H9 (cell line): ENCODE data around the gene TSC22D4. TPM values are rescaled to one million over a fixed set of nuclear protein-coding genes. Genes with fewer than 3 reads are reported as not detected.
A peak's percentile ranks its signal among the peaks of the same experiment; 100 is the strongest.

Experiments
- DNase-seq: peaks from one replicate; pipeline ENCODE4 v3.0.0-alpha.2; 2017
- H2AFZ ChIP-seq: one replicate; pipeline ENCODE4 v1.6.1; 2013; ENCODE audit warnings: mild to moderate bottlenecking, low read length, control low read depth, moderate library complexity
- H2AK5ac ChIP-seq: 2 replicates; pipeline ENCODE4 v1.6.1; 2013; ENCODE audit warnings: low read length, control low read depth, mixed read lengths; ENCODE audit not compliant: insufficient read length
- H2BK120ac ChIP-seq: one replicate; pipeline ENCODE4 v1.6.1; 2013; ENCODE audit warnings: low read depth, mild to moderate bottlenecking, low read length, control low read depth, inconsistent platforms; ENCODE audit not compliant: poor library complexity, severe bottlenecking
- H2BK12ac ChIP-seq: 2 replicates; pipeline ENCODE4 v1.6.1; 2013; ENCODE audit warnings: low read length, control low read depth, mixed read lengths, low read depth; ENCODE audit not compliant: insufficient read length
- H2BK15ac ChIP-seq: 2 replicates; pipeline ENCODE4 v1.6.1; 2013; ENCODE audit warnings: low read depth, low read length, control low read depth
- H2BK20ac ChIP-seq: one replicate; pipeline ENCODE4 v1.6.1; 2013; ENCODE audit warnings: low read depth, mild to moderate bottlenecking, low read length, control low read depth, inconsistent platforms; ENCODE audit not compliant: poor library complexity, severe bottlenecking
- H2BK5ac ChIP-seq: 2 replicates; pipeline ENCODE4 v1.6.1; 2013; ENCODE audit warnings: low read length, control low read depth, mixed read lengths; ENCODE audit not compliant: insufficient read length
- H3K14ac ChIP-seq: 2 replicates; pipeline ENCODE4 v1.6.1; 2013; ENCODE audit warnings: low read length, control low read depth; ENCODE audit not compliant: insufficient read depth
- H3K18ac ChIP-seq: 2 replicates; pipeline ENCODE4 v1.6.1; 2013; ENCODE audit warnings: low read depth, mild to moderate bottlenecking, mixed read lengths, low read length, control low read depth; ENCODE audit not compliant: insufficient read length
- H3K23ac ChIP-seq: 2 replicates; pipeline ENCODE4 v1.6.1; 2013; ENCODE audit warnings: low read length, control low read depth, mixed read lengths, low read depth; ENCODE audit not compliant: insufficient read length
- H3K23me2 ChIP-seq: 2 replicates; pipeline ENCODE4 v1.6.1; 2013; ENCODE audit warnings: low read depth, mild to moderate bottlenecking, mixed read lengths, low read length, control low read depth; ENCODE audit not compliant: insufficient read length, poor library complexity, severe bottlenecking
- H3K27ac ChIP-seq: 2 replicates; pipeline ENCODE4 v1.5.1; 2013; ENCODE audit warnings: low read length, control low read depth, mixed read lengths, low read depth; ENCODE audit not compliant: insufficient read length
- H3K27me3 ChIP-seq: 2 replicates; pipeline ENCODE4 v1.6.1; 2013; ENCODE audit warnings: low read length, control low read depth, inconsistent platforms; ENCODE audit not compliant: insufficient read depth
- H3K4ac ChIP-seq: 2 replicates; pipeline ENCODE4 v1.6.1; 2013; ENCODE audit warnings: low read depth, mild to moderate bottlenecking, control low read depth, inconsistent platforms, low read length, moderate library complexity
- H3K4me1 ChIP-seq: 2 replicates; pipeline ENCODE4 v1.6.1; 2013; ENCODE audit warnings: low read length, control low read depth, inconsistent platforms; ENCODE audit not compliant: insufficient read depth
- H3K4me2 ChIP-seq: 2 replicates; pipeline ENCODE4 v1.6.1; 2013; ENCODE audit warnings: low read length, control low read depth, mixed read lengths; ENCODE audit not compliant: insufficient read length, insufficient read depth
- H3K56ac ChIP-seq: 2 replicates; pipeline ENCODE4 v1.6.1; 2013; ENCODE audit warnings: low read depth, mild to moderate bottlenecking, mixed read lengths, low read length, control low read depth; ENCODE audit not compliant: insufficient read length
- H3K79me1 ChIP-seq: 2 replicates; pipeline ENCODE4 v1.6.1; 2013; ENCODE audit warnings: low read depth, mild to moderate bottlenecking, moderate library complexity, low read length, control low read depth, inconsistent platforms; ENCODE audit not compliant: insufficient read depth, poor library complexity, severe bottlenecking
- H3K79me2 ChIP-seq: 2 replicates; pipeline ENCODE4 v1.6.1; 2013; ENCODE audit warnings: low read length, control low read depth, inconsistent platforms; ENCODE audit not compliant: insufficient read depth
- H3K9ac ChIP-seq: 2 replicates; pipeline ENCODE4 v1.6.1; 2013; ENCODE audit warnings: low read length, control low read depth, mixed read lengths; ENCODE audit not compliant: insufficient read length; ENCODE audit errors: extremely low read depth
- H3K9me3 ChIP-seq: one replicate; pipeline ENCODE4 v1.6.1; 2013; ENCODE audit warnings: low read depth, low read length, inconsistent platforms; ENCODE audit not compliant: control insufficient read depth
- H3T11ph ChIP-seq: one replicate; pipeline ENCODE4 v1.6.1; 2013; ENCODE audit warnings: mild to moderate bottlenecking, low read length, control low read depth, inconsistent platforms
- H4K20me1 ChIP-seq: one replicate; pipeline ENCODE4 v1.6.1; 2013; ENCODE audit not compliant: control insufficient read depth, insufficient read length, insufficient read depth
- H4K5ac ChIP-seq: 2 replicates; pipeline ENCODE4 v1.6.1; 2013; ENCODE audit warnings: low read depth, mild to moderate bottlenecking, mixed read lengths, low read length, control low read depth; ENCODE audit not compliant: insufficient read length
- H4K8ac ChIP-seq: replicated peaks from 2 replicates; pipeline ENCODE4 v1.6.1; 2013; ENCODE audit warnings: low read length, control low read depth, mixed read lengths, low read depth; ENCODE audit not compliant: insufficient read length
- H4K91ac ChIP-seq: 2 replicates; pipeline ENCODE4 v1.6.1; 2013; ENCODE audit warnings: low read depth, mild to moderate bottlenecking, moderate library complexity, mixed read lengths, low read length, control low read depth; ENCODE audit not compliant: insufficient read length
- H3K27ac Mint-ChIP-seq, 3 experiments: 2 replicates in 2 of 3; 3 replicates in 1 of 3; pipeline ENCODE4 v1.8.0; 2020 to 2021; ENCODE audit warnings: mixed read lengths in 3 of 3, mild to moderate bottlenecking in 1 of 3, moderate library complexity in 1 of 3
- H3K27me3 Mint-ChIP-seq: 2 replicates; pipeline ENCODE4 v1.8.0; 2021; ENCODE audit warnings: low read depth, mild to moderate bottlenecking, moderate library complexity, mixed read lengths
- H3K36me3 Mint-ChIP-seq, 3 experiments: 2 replicates in 2 of 3; 3 replicates in 1 of 3; pipeline ENCODE4 v1.8.0; 2020 to 2021; ENCODE audit warnings: low read depth in 3 of 3, mixed read lengths in 3 of 3; ENCODE audit not compliant: insufficient read depth in 1 of 3
- H3K4me1 Mint-ChIP-seq, 2 experiments: 2 replicates each; pipeline ENCODE4 v1.8.0; 2020; ENCODE audit warnings: mixed read lengths in 2 of 2
- H3K4me3 Mint-ChIP-seq, 2 experiments: 2 replicates in 1 of 2; 3 replicates in 1 of 2; pipeline ENCODE4 v1.8.0; 2020 to 2021; ENCODE audit warnings: mild to moderate bottlenecking in 2 of 2, mixed read lengths in 2 of 2, moderate library complexity in 1 of 2
- H3K9me3 Mint-ChIP-seq, 2 experiments: 2 replicates in 1 of 2; 3 replicates in 1 of 2; pipeline ENCODE4 v1.8.0; 2020; ENCODE audit warnings: mild to moderate bottlenecking in 2 of 2, mixed read lengths in 2 of 2, moderate library complexity in 1 of 2
- WGBS: extraction: QIAGEN DNeasy Blood & Tissue Kit; methylation state at CpG from one replicate; pipeline ENCODE4 v1.1.7; 2013; ENCODE audit warnings: missing lambda C conversion rate, low lambda C conversion rate, mixed read lengths; ENCODE audit not compliant: insufficient read length; ENCODE audit errors: extremely low coverage; 5-methylcytosine and 5-hydroxymethylcytosine counted together
- total RNA-seq: library from RNA; stranded (reverse); gene quantifications from 2 replicates; pipeline ENCODE4 v1.2.1, GENCODE V29; 2021
- TF ChIP-seq, protein P1 (sequence below): fragments of 200-600 bp; sonication (generic); conservative IDR thresholded peaks from 3 replicates; pipeline ENCODE4 v1.8.0; 2021; ENCODE audit warnings: antibody characterized with exemption, mild to moderate bottlenecking

The TSC22D4 gene
- total RNA-seq, 1 experiment from 2014 or later, result 17.5 TPM

- H2BK20ac ChIP-seq, result no peak within 1 kb of the TSS
- Mint-ChIP-seq H3K4me3 (peak within 1 kb of the TSS; percentile 70 to 86), H3K9me3 (peaks cover 0 to 2% of the 10 kb centered on the region in 2 experiments; a peak in 2 of 5 replicates), H3K27me3 (no peaks in the 10 kb centered on the region), H3K36me3 (peaks cover 0 to 8% (median 0%) of the 10 kb centered on the region in 3 experiments; a peak in 1 of 7 replicates), H3K27ac (peak within 1 kb of the TSS in 2 of 3 experiments; percentile 70 to 77; a peak in 2 of 7 replicates), H3K4me1 (peaks cover 24 to 36% of the 10 kb centered on the region in 2 experiments)
- H2AFZ ChIP-seq, result no peak within 1 kb of the TSS
- no peak within 1 kb of the TSS for H2AK5ac ChIP-seq
- H2BK120ac ChIP-seq, result no peak within 1 kb of the TSS
- H4K91ac ChIP-seq, result no peak within 1 kb of the TSS
- no peak within 1 kb of the TSS for H3K27ac ChIP-seq
- H3K4ac ChIP-seq, result no peak within 1 kb of the TSS
- no peaks in the 10 kb centered on the region for H3K9me3 ChIP-seq
- H2BK5ac ChIP-seq, result no peak within 1 kb of the TSS
- H2BK15ac ChIP-seq, result no peak within 1 kb of the TSS; the same call in 1 of the 2 replicates
- H4K20me1 ChIP-seq, result no peaks in the 10 kb centered on the region
- H3K4me1 ChIP-seq, result no peaks in the 10 kb centered on the region; the same call in 1 of the 2 replicates
- H3K18ac ChIP-seq, result peak within 1 kb of the TSS; percentile 33
- peak within 1 kb of the TSS; percentile 15 for H3K9ac ChIP-seq
- no peaks in the 10 kb centered on the region for H3K79me2 ChIP-seq
- peak within 1 kb of the TSS; percentile 31; the same call in 1 of the 2 replicates for H3K14ac ChIP-seq
- H3K79me1 ChIP-seq, result no peaks in the 10 kb centered on the region
- peak within 1 kb of the TSS; percentile 93 for H3K4me2 ChIP-seq
- no peak within 1 kb of the TSS for H3K23ac ChIP-seq
- no peak within 1 kb of the TSS for H2BK12ac ChIP-seq
- no peak within 1 kb of the TSS for H4K8ac ChIP-seq
- peaks cover 7% of the 10 kb centered on the region for H3K23me2 ChIP-seq
- TF ChIP-seq, protein P1, sequence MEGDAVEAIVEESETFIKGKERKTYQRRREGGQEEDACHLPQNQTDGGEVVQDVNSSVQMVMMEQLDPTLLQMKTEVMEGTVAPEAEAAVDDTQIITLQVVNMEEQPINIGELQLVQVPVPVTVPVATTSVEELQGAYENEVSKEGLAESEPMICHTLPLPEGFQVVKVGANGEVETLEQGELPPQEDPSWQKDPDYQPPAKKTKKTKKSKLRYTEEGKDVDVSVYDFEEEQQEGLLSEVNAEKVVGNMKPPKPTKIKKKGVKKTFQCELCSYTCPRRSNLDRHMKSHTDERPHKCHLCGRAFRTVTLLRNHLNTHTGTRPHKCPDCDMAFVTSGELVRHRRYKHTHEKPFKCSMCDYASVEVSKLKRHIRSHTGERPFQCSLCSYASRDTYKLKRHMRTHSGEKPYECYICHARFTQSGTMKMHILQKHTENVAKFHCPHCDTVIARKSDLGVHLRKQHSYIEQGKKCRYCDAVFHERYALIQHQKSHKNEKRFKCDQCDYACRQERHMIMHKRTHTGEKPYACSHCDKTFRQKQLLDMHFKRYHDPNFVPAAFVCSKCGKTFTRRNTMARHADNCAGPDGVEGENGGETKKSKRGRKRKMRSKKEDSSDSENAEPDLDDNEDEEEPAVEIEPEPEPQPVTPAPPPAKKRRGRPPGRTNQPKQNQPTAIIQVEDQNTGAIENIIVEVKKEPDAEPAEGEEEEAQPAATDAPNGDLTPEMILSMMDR, result no peak
- H4K5ac ChIP-seq, result no peak within 1 kb of the TSS
- no peak within 1 kb of the TSS for H3K56ac ChIP-seq
- H3K27me3 ChIP-seq, result no peaks in the 10 kb centered on the region
- peak; percentile 79 for DNase-seq
- H3T11ph ChIP-seq, result no peak within 1 kb of the TSS
- WGBS, result no CpG with 5 or more reads among the region's 45 CpGs
Measured at GRCh38 chr7:100483722-100484672, 5.0 kb upstream of the TSC22D4 start, which contains the start of gene NYAP1. Gene NYAP1 (plus strand): TSS chr7:100483927. CDS start chr7:100485312, 1,385 bp downstream.
